Measurements from ENCODE around the gene TFPI.

TFPI gene

DNA sequence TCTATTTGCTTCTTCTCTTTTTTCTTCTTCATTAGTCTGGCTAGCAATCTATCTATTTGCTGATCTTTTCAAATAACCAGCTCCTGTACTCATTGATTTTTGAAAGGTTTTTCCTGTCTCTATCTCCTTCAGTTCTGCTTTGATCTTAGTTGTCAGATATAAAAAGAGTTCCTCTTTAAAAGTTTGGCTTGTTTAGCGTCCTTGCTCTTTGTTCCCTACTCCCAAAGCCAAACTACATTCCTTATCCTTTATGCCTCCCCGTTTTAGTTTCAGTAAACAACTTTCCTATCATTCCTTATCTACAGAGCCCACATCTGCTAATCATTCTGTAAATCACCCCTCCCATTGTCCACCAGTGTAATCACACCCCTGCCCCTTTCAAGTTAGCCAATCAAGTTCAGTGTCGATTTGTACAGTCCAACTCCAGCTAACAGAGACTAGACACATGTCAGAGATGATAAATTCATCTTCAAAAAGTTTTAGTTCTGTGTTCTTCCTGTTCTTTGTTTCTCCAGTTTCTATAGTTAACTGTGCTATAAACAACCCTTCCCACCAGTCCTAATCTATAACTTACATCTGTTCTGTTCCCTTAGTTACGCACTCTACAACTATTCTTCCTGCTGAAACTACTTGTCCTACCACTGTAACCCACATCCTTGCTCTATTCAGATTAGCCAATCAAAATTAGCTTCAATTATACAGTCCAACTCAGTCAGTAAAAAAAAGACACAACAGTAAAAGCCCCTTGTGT, 44.4 kb downstream of the TFPI start:
- DNase-seq (ENCODE audit: low read depth): no peak
- no peak for TF ChIP-seq CTCF (IDR thresholded peaks at IDR 0.05; ENCODE audit: control insufficient read depth, insufficient read depth, low read depth, low read length, missing control alignments)
- H3K4me3 ChIP-seq (ENCODE audit: control insufficient read depth, low read depth, low read length): no peak overlapping the region

GRCh38 chr2:187506416-187506815, 47.8 kb downstream of the TFPI start:
- no peak for TF ChIP-seq CTCF (IDR thresholded peaks at IDR 0.05; ENCODE audit: control insufficient read depth, insufficient read depth, low read depth, low read length, missing control alignments)
- DNase-seq (ENCODE audit: low read depth): no peak
- H3K4me3 ChIP-seq (ENCODE audit: control insufficient read depth, low read depth, low read length): no peak overlapping the region

DNA sequence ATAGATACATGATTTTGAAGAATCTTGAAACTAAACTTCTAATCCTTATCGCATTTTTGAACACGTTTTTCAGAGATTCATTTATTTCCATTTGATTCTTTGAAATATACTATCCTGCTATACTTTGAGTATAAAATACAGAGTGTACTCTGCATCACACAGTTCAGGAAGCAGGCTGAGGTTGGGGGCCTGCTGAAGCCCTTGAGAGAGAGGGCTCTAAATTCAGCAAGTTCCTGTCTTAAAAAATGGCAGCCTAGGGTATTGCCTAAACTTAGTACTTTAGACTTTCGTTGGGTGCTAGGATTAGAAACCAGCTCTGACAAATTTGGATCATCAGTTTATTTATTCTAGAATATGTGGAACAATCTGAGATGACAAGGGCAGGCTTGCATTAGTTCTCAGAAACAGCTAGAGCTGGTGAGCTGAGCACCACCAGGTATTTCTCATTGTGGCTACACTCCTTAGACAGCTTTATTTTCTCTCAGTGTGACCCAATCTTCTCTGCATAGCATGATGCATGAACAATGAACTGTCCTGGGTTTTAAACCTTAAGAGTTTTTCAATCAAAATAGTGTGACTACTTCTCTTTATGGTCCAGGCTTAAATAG, 49.1 kb downstream of the TFPI start:
- no peak for TF ChIP-seq CTCF (IDR thresholded peaks at IDR 0.05; ENCODE audit: control insufficient read depth, insufficient read depth, low read depth, low read length, missing control alignments)
- DNase-seq (ENCODE audit: low read depth): no peak
- H3K4me3 ChIP-seq (ENCODE audit: control insufficient read depth, low read depth, low read length): no peak overlapping the region

- no peak for TF ChIP-seq CTCF (IDR thresholded peaks at IDR 0.05; ENCODE audit: control insufficient read depth, insufficient read depth, low read depth, low read length, missing control alignments)
- no peak overlapping the region for H3K4me3 ChIP-seq (ENCODE audit: control insufficient read depth, low read depth, low read length)
- no peak for DNase-seq (ENCODE audit: low read depth)
These were observed 49.8 kb downstream of the TFPI start for GRCh38 chr2:187504312-187504921.

DNA sequence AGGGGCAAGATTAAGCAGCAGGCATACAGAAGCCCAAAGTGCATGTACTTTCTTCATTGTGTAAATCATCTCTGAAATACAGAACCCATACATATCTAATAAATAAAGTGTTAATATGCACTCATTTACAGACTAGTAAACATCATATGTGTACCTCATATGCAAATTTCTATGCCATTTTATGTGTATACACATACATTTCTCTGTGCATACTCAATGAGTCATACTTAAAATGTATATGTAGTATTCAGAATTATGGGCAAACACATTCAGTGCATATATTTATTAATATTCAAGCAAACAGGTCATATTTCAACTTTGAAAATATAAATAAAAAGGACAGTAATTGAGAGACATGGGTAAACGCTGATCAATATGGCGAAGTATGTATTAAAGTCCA, 50.5 kb downstream of the TFPI start:
- no peak overlapping the region for H3K4me3 ChIP-seq (ENCODE audit: control insufficient read depth, low read depth, low read length)
- DNase-seq (ENCODE audit: low read depth): no peak
- no peak for TF ChIP-seq CTCF (IDR thresholded peaks at IDR 0.05; ENCODE audit: control insufficient read depth, insufficient read depth, low read depth, low read length, missing control alignments)

DNA sequence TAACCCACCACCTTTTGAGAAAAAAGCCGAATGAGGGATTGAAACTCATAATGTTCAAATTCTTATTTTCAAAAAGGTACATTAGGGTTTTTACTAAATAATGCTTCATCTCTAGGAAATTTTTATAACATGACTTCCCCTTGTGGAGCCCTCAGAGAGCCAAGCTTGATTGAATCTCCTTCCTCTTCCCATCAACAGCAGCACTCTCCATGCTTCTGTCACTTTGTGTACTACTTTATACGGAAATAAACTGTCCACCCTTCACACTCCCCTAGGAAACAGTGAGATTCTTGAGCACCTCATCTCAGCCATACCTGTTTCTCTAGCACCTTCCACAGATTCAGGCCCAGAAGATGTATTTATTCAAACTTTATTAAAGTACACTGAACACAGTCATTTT, 51.8 kb downstream of the TFPI start:
- DNase-seq (ENCODE audit: low read depth): no peak
- no peak for TF ChIP-seq CTCF (IDR thresholded peaks at IDR 0.05; ENCODE audit: control insufficient read depth, insufficient read depth, low read depth, low read length, missing control alignments)
- H3K4me3 ChIP-seq (ENCODE audit: control insufficient read depth, low read depth, low read length): no peak overlapping the region

Data from AG09309 (cell line).